ENCODE measurements around the gene APBA1. TPM values are rescaled to one million over a fixed set of nuclear protein-coding genes. Genes with fewer than 3 reads are reported as not detected.

The APBA1 gene
- total and polyA plus RNA-seq, 12 donors = 0.66 to 5.7 (median 2.5) TPM

DNA sequence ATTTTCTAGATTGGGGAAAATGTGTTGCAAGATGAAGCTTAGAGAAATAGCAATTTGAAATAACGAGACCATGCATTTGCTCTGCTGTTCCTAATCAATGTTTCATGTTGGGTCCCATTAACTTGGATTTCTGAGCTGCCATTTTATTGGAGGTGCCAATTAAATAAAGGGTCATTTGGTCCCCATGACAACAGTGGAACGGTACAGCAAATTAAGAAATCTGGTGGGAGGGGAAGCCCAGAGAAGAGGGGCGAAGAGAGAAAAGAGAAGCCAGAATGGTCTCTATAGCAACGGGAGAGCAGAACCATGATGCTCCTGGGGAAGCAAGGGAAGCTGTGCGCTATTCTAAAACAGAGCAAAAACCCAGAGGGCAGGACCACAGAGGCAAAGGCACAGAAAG lies 226.9 kb downstream of the APBA1 start:
- intact Hi-C loops (cut with DNase I) = loop anchor here in 2 of 10 donors (5.0 to 10.0 kb wide), 2 partner anchors 90 to 207 kb away; no protein-coding TSS in a partner anchor
- TF ChIP-seq, protein P1, sequence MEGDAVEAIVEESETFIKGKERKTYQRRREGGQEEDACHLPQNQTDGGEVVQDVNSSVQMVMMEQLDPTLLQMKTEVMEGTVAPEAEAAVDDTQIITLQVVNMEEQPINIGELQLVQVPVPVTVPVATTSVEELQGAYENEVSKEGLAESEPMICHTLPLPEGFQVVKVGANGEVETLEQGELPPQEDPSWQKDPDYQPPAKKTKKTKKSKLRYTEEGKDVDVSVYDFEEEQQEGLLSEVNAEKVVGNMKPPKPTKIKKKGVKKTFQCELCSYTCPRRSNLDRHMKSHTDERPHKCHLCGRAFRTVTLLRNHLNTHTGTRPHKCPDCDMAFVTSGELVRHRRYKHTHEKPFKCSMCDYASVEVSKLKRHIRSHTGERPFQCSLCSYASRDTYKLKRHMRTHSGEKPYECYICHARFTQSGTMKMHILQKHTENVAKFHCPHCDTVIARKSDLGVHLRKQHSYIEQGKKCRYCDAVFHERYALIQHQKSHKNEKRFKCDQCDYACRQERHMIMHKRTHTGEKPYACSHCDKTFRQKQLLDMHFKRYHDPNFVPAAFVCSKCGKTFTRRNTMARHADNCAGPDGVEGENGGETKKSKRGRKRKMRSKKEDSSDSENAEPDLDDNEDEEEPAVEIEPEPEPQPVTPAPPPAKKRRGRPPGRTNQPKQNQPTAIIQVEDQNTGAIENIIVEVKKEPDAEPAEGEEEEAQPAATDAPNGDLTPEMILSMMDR (IDR thresholded peaks at IDR 0.05) = no peak
- Histone ChIP-seq H3K4me1 (peaks cover 0 to 8% (median 0%) of the 10 kb centered on the region in 9 donors), H3K27ac (no peak overlapping the region), H3K27me3 (no peaks in the 10 kb centered on the region), H3K9me3 (no peaks in the 10 kb centered on the region), H3K4me3 (no peak overlapping the region), H3K36me3 (peaks cover 0 to 17% (median 0%) of the 10 kb centered on the region in 9 donors)
- ATAC-seq (no peak), DNase-seq (no peak)
- 90 to 94% methylated on average over 5 of the region's 5 CpGs for WGBS, 2 donors

DNA sequence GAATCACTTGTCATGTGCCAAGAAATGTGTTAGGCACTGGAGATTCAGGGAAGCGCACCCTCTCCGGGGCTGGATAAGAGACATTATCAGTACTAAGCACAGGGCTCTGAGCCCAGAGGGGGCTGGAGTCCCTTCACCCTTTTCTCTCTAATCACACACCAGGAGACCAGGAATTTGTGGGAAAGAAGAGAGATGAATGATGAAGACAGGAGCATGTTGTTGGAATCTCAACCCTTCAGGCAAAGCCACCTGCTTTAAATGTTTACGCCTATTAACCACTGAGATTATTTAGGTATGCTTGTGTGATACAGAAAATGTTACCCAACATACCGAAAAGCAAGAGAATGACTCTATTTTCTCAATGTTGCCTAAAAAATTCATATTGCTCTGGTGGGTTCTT lies 227.4 kb downstream of the APBA1 start:
- no peak overlapping the region for H3K4me3 ChIP-seq
- ATAC-seq = no peak
- no peaks in the 10 kb centered on the region for H3K27me3 ChIP-seq
- H3K9me3 ChIP-seq = no peaks in the 10 kb centered on the region
- peaks cover 0 to 20% (median 0%) of the 10 kb centered on the region in 9 donors for H3K36me3 ChIP-seq
- intact Hi-C loops (cut with DNase I) = loop anchor here in 3 of 10 donors (5.0 to 10.0 kb wide), 3 partner anchors 90 to 208 kb away; no protein-coding TSS in a partner anchor
- no peak overlapping the region for H3K27ac ChIP-seq
- H3K4me1 ChIP-seq = peaks cover 0 to 8% (median 0%) of the 10 kb centered on the region in 9 donors
- TF ChIP-seq, protein P1 (IDR thresholded peaks at IDR 0.05) = no peak
- no peak for DNase-seq
- 92 to 93% methylated on average over 4 of the region's 4 CpGs for WGBS, 2 donors

DNA sequence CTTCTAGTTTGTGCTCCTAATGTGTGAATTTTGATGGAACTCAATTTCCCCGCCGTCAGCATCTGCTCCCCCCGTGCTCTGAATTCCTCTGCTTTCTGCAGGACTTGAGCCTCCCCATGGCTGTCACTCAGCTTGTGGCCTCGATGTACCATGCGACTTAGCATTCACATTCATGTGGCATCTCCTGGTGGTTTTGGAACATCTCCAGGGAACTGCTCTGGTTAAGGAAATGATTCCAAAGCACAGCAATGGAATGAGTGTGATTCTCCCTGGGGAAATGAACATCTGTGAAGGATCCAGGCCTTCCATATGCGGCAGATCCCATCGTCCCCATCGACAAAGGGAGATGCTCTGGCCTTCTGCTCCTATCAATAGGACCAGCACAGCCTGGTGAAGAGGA lies 228.2 kb downstream of the APBA1 start:
- TF ChIP-seq, protein P1 (IDR thresholded peaks at IDR 0.05) = no peak
- peaks cover 0 to 15% (median 0%) of the 10 kb centered on the region in 9 donors for H3K36me3 ChIP-seq
- no peaks in the 10 kb centered on the region for H3K9me3 ChIP-seq
- H3K27ac ChIP-seq = no peak overlapping the region
- DNase-seq (no peak), ATAC-seq (peak in 2 of 8 donors; percentile 40 to 47)
- peaks cover 0 to 8% (median 0%) of the 10 kb centered on the region in 9 donors for H3K4me1 ChIP-seq
- WGBS, 2 donors = 70 to 77% methylated on average over 8 of the region's 8 CpGs
- intact Hi-C loops (cut with DNase I) = loop anchor here in 2 of 10 donors (5.0 to 10.0 kb wide), 2 partner anchors 91 to 93 kb away; no protein-coding TSS in a partner anchor
- no peaks in the 10 kb centered on the region for H3K27me3 ChIP-seq
- no peak overlapping the region for H3K4me3 ChIP-seq

DNA sequence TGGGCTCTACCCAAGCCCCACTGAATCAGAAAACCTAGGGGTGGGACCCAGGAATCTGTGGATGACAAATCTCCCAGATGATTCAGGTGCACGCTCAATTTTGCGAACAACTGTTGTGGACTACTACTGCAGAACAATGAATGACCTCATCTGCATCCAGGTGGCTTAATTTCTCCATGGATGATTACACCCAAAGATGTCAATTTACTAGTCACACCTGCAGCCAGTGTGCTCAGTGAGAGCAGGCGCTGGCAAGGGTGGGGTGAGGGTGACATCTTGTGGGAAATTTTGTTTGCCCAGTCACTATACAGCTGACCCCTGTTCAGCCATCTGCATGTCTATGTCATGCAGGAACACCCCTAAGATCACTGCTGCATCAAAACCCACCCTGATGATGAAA lies 229.0 kb downstream of the APBA1 start:
- intact Hi-C loops (cut with DNase I) = loop anchor here in 2 of 10 donors (5.0 to 10.0 kb wide), 2 partner anchors 92 to 94 kb away; no protein-coding TSS in a partner anchor
- H3K36me3 ChIP-seq = peaks cover 0 to 10% (median 0%) of the 10 kb centered on the region in 9 donors
- WGBS, 2 donors = 93 to 99% methylated on average over 3 of the region's 3 CpGs
- H3K4me1 ChIP-seq = peaks cover 0 to 8% (median 0%) of the 10 kb centered on the region in 9 donors
- no peak overlapping the region for H3K27ac ChIP-seq
- H3K27me3 ChIP-seq = no peaks in the 10 kb centered on the region
- H3K4me3 ChIP-seq = no peak overlapping the region
- ATAC-seq (no peak), DNase-seq (no peak)
- H3K9me3 ChIP-seq = no peaks in the 10 kb centered on the region
- TF ChIP-seq, protein P1 (IDR thresholded peaks at IDR 0.05) = no peak
